IPS DF 6.9 (cell line): ENCODE results near the gene SOS1.

Source experiments
- DNase-seq: peaks from one replicate; pipeline ENCODE4 v3.0.0-alpha.2; 2013; ENCODE audit warnings: low read depth, low spot score
- H3K27ac ChIP-seq: one replicate; pipeline ENCODE4 v1.5.1; 2013; ENCODE audit warnings: low read length, control low read depth
- H3K27me3 ChIP-seq: 2 replicates; pipeline ENCODE4 v1.6.1; 2013; ENCODE audit warnings: mild to moderate bottlenecking, low read length; ENCODE audit not compliant: control insufficient read depth, insufficient read depth
- H3K36me3 ChIP-seq: 2 replicates; pipeline ENCODE4 v1.6.1; 2013; ENCODE audit warnings: low read length; ENCODE audit not compliant: control insufficient read depth, insufficient read depth
- H3K4me1 ChIP-seq: 2 replicates; pipeline ENCODE4 v1.6.1; 2013; ENCODE audit warnings: low read length; ENCODE audit not compliant: control insufficient read depth, insufficient read depth
- H3K4me3 ChIP-seq: 2 replicates; pipeline ENCODE4 v1.5.1; 2013; ENCODE audit warnings: mild to moderate bottlenecking, low read length
- H3K9me3 ChIP-seq: 2 replicates; pipeline ENCODE4 v1.6.1; 2013; ENCODE audit warnings: low read length, inconsistent platforms; ENCODE audit not compliant: control insufficient read depth, insufficient read depth
- WGBS: extraction: QIAGEN DNeasy Blood & Tissue Kit; methylation state at CpG from one replicate; pipeline ENCODE4 v1.1.7; 2013; ENCODE audit warnings: mixed read lengths, missing lambda C conversion rate; ENCODE audit not compliant: insufficient read length, insufficient coverage; 5-methylcytosine and 5-hydroxymethylcytosine counted together

Gene SOS1

DNA sequence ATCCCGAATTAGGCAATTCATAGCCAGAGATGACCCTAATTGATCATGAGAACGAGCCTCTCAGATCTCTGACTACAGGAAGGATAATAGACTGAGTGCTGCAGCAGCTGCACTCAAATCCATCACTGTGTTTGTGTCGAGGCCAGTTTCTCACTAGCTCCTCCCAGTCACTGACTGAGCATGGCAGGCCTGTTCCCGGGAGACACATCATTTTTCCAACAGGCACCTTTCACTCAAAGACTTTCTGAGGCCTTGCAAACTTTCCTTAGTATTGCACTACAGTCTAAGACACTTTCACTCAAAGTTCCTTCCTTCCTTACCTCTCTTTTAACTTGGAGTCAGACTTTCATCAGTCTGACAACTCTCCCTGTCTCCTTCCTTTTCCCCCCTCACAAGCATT is 13.7 kb downstream of the SOS1 start:
- no CpG with 5 or more reads among the region's 4 CpGs for WGBS
- DNase-seq, result no peak

GRCh38 chr2:39099870-39100728 is 20.8 kb downstream of the SOS1 start:
- Histone ChIP-seq H3K4me1 (no peaks in the 10 kb centered on the region; the same call in 1 of the 2 replicates), H3K27ac (no peak overlapping the region), H3K36me3 (no peaks in the 10 kb centered on the region), H3K4me3 (no peak overlapping the region), H3K9me3 (no peaks in the 10 kb centered on the region), H3K27me3 (no peaks in the 10 kb centered on the region)
- no peak for DNase-seq
- no CpG with 5 or more reads among the region's 7 CpGs for WGBS

More for the DNA sequence above, 13.7 kb downstream of the SOS1 start:
- Histone ChIP-seq H3K4me1 (no peaks in the 10 kb centered on the region; the same call in 1 of the 2 replicates), H3K9me3 (no peaks in the 10 kb centered on the region), H3K36me3 (no peaks in the 10 kb centered on the region), H3K27ac (no peak overlapping the region), H3K4me3 (no peak overlapping the region), H3K27me3 (no peaks in the 10 kb centered on the region)

GRCh38 chr2:39099310-39099869 is 21.5 kb downstream of the SOS1 start:
- no peaks in the 10 kb centered on the region; the same call in 1 of the 2 replicates for H3K4me1 ChIP-seq
- no peaks in the 10 kb centered on the region for H3K27me3 ChIP-seq
- no CpG with 5 or more reads among the region's 2 CpGs for WGBS
- H3K4me3 ChIP-seq, result no peak overlapping the region
- H3K36me3 ChIP-seq, result no peaks in the 10 kb centered on the region
- no peaks in the 10 kb centered on the region for H3K9me3 ChIP-seq
- no peak overlapping the region for H3K27ac ChIP-seq
- no peak for DNase-seq

- H3K36me3 ChIP-seq, result no peaks in the 10 kb centered on the region
- H3K4me1 ChIP-seq, result peaks cover 2% of the 10 kb centered on the region; the same call in 1 of the 2 replicates
- H3K4me3 ChIP-seq, result no peak overlapping the region
- no peak for DNase-seq
- H3K27me3 ChIP-seq, result no peaks in the 10 kb centered on the region
- H3K27ac ChIP-seq, result no peak overlapping the region
- H3K9me3 ChIP-seq, result no peaks in the 10 kb centered on the region
- no CpG with 5 or more reads among the region's 1 CpG for WGBS
These were observed 25.2 kb downstream of the SOS1 start for GRCh38 chr2:39095624-39096023.

- Histone ChIP-seq H3K27ac (no peak overlapping the region), H3K36me3 (no peaks in the 10 kb centered on the region), H3K27me3 (no peaks in the 10 kb centered on the region), H3K4me3 (no peak overlapping the region), H3K9me3 (no peaks in the 10 kb centered on the region), H3K4me1 (peaks cover 2% of the 10 kb centered on the region; the same call in 1 of the 2 replicates)
- DNase-seq, result no peak
- WGBS, result no CpG with 5 or more reads among the region's 1 CpG
These were observed 26.0 kb downstream of the SOS1 start for GRCh38 chr2:39094717-39095363.

- Histone ChIP-seq H3K27ac (no peak overlapping the region), H3K27me3 (no peaks in the 10 kb centered on the region), H3K36me3 (no peaks in the 10 kb centered on the region), H3K4me1 (peaks cover 2% of the 10 kb centered on the region; the same call in 1 of the 2 replicates), H3K9me3 (no peaks in the 10 kb centered on the region), H3K4me3 (no peak overlapping the region)
- DNase-seq, result no peak
- no CpG with 5 or more reads among the region's 3 CpGs for WGBS
These were observed 27.5 kb downstream of the SOS1 start for GRCh38 chr2:39093218-39093898.

- Histone ChIP-seq H3K27me3 (no peaks in the 10 kb centered on the region), H3K4me1 (peaks cover 2% of the 10 kb centered on the region; the same call in 1 of the 2 replicates), H3K4me3 (no peak overlapping the region), H3K27ac (no peak overlapping the region), H3K9me3 (no peaks in the 10 kb centered on the region), H3K36me3 (no peaks in the 10 kb centered on the region)
- DNase-seq, result no peak
- no CpG with 5 or more reads among the region's 4 CpGs for WGBS
These were observed 29.3 kb downstream of the SOS1 start for GRCh38 chr2:39091543-39091942.

- Histone ChIP-seq H3K36me3 (no peaks in the 10 kb centered on the region), H3K4me1 (peaks cover 2% of the 10 kb centered on the region; the same call in 1 of the 2 replicates), H3K9me3 (no peaks in the 10 kb centered on the region), H3K27me3 (no peaks in the 10 kb centered on the region), H3K4me3 (no peak overlapping the region), H3K27ac (no peak overlapping the region)
- no peak for DNase-seq
- WGBS, result no CpG with 5 or more reads among the region's 3 CpGs
These were observed 29.8 kb downstream of the SOS1 start for GRCh38 chr2:39091063-39091462.

DNA sequence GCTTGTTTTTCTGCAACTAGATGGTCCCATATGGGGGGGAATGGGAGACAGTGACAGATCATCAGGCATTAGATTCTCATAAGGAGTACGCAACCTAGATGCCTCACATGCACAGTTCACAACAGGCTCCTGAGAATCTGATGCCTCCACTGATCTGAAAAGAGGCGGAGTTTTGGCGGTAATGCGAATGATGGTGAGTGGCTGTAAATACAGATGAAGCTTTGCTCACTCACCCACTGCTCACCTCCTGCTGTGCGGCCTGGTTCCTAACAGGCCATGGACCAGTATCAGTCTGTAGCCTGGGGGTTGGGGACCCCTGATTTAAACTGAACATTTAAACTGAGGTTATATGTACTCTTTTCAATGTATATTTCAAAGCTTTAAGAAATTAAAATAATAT is 40.7 kb downstream of the SOS1 start:
- H3K27ac ChIP-seq, result no peak overlapping the region
- no peaks in the 10 kb centered on the region for H3K27me3 ChIP-seq
- no peak for DNase-seq
- no CpG with 5 or more reads among the region's 5 CpGs for WGBS
- no peaks in the 10 kb centered on the region for H3K9me3 ChIP-seq
- no peaks in the 10 kb centered on the region for H3K4me1 ChIP-seq
- no peak overlapping the region for H3K4me3 ChIP-seq
- no peaks in the 10 kb centered on the region for H3K36me3 ChIP-seq

- DNase-seq, result no peak
- no peak overlapping the region for H3K27ac ChIP-seq
- H3K9me3 ChIP-seq, result no peaks in the 10 kb centered on the region
- H3K36me3 ChIP-seq, result no peaks in the 10 kb centered on the region
- no peaks in the 10 kb centered on the region for H3K27me3 ChIP-seq
- no peaks in the 10 kb centered on the region for H3K4me1 ChIP-seq
- no CpG with 5 or more reads among the region's 1 CpG for WGBS
- H3K4me3 ChIP-seq, result no peak overlapping the region
These were observed 50.9 kb downstream of the SOS1 start for GRCh38 chr2:39069890-39070465.
